ENCODE data around the gene CBX8.

CBX8 gene

GRCh38 chr17:79842656-79843473 lies 46.0 kb upstream of the CBX8 start:
- TF ChIP-seq, protein P1, sequence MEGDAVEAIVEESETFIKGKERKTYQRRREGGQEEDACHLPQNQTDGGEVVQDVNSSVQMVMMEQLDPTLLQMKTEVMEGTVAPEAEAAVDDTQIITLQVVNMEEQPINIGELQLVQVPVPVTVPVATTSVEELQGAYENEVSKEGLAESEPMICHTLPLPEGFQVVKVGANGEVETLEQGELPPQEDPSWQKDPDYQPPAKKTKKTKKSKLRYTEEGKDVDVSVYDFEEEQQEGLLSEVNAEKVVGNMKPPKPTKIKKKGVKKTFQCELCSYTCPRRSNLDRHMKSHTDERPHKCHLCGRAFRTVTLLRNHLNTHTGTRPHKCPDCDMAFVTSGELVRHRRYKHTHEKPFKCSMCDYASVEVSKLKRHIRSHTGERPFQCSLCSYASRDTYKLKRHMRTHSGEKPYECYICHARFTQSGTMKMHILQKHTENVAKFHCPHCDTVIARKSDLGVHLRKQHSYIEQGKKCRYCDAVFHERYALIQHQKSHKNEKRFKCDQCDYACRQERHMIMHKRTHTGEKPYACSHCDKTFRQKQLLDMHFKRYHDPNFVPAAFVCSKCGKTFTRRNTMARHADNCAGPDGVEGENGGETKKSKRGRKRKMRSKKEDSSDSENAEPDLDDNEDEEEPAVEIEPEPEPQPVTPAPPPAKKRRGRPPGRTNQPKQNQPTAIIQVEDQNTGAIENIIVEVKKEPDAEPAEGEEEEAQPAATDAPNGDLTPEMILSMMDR (IDR thresholded peaks at IDR 0.05; ENCODE audit: control extremely low read depth, extremely low read depth, low read depth, missing control alignments): no peak
- DNase-seq (ENCODE audit: extremely low spot score): no peak
- POLR2A ChIA-PET: no interaction called here
- CTCF ChIA-PET: interaction anchor here (0.8 to 4.9 kb wide), 4 partner anchors 25 to 54 kb away, joined by 3 to 28 read pairs (median 12); no protein-coding TSS in a partner anchor

- ChIA-PET POLR2A (no interaction called here), CTCF (interaction anchor here (1.0 to 4.9 kb wide), 7 partner anchors 24 to 129 kb away, joined by 3 to 28 read pairs (median 4); no protein-coding TSS in a partner anchor)
- TF ChIP-seq, protein P1 (IDR thresholded peaks at IDR 0.05; ENCODE audit: control extremely low read depth, extremely low read depth, low read depth, missing control alignments): no peak
- DNase-seq (ENCODE audit: extremely low spot score): no peak
Observed at GRCh38 chr17:79842136-79842655, 45.3 kb upstream of the CBX8 start.

DNA sequence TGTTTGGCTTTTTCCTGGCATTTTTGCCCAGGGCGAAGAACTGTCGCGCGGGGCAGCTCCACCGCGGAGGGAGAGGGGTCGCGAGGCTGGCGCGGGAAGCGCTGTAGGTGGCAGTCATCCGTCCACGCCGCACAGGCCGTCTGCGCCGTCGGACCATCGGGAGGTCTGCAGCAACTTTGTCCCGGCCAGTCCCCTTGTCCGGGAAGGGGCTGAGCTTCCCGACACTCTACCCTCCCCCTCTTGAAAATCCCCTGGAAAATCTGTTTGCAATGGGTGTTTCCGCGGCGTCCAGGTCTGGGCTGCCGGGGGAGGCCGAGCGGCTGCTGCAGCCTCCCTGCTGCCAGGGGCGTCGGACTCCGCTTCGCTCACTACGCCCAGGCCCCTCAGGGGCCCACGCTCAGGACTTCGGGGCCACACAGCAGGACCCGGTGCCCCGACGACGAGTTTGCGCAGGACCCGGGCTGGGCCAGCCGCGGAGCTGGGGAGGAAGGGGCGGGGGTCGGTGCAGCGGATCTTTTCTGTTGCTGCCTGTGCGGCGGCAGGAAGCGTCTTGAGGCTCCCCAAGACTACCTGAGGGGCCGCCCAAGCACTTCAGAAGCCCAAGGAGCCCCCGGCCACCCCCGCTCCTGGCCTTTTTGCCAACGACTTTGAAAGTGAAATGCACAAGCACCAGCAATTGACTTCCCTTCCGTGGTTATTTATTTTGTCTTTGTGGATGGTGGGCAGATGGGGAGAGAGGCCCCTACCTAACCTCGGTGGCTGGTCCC lies 44.7 kb upstream of the CBX8 start:
- ChIA-PET CTCF (interaction anchor here (1.0 to 4.9 kb wide), 15 partner anchors 13 to 130 kb away, joined by 3 to 28 read pairs (median 4); no protein-coding TSS in a partner anchor), POLR2A (interaction anchor here (0.8 kb wide), 1 partner anchor 16 kb away, joined by 3 read pairs; no protein-coding TSS in a partner anchor)
- TF ChIP-seq, protein P1 (IDR thresholded peaks at IDR 0.05; ENCODE audit: control extremely low read depth, extremely low read depth, low read depth, missing control alignments): no peak
- no peak for DNase-seq (ENCODE audit: extremely low spot score)

- CTCF ChIA-PET: interaction anchor here (1.0 to 4.9 kb wide), 17 partner anchors 11 to 449 kb away, joined by 3 to 28 read pairs (median 4); no protein-coding TSS in a partner anchor
- POLR2A ChIA-PET: interaction anchor here (0.6 kb wide), 1 partner anchor 29 kb away, joined by 3 read pairs; no protein-coding TSS in a partner anchor
- TF ChIP-seq, protein P1 (IDR thresholded peaks at IDR 0.05; ENCODE audit: control extremely low read depth, extremely low read depth, low read depth, missing control alignments): no peak
- no peak for DNase-seq (ENCODE audit: extremely low spot score)
Observed at GRCh38 chr17:79840989-79841286, 44.1 kb upstream of the CBX8 start.

DNA sequence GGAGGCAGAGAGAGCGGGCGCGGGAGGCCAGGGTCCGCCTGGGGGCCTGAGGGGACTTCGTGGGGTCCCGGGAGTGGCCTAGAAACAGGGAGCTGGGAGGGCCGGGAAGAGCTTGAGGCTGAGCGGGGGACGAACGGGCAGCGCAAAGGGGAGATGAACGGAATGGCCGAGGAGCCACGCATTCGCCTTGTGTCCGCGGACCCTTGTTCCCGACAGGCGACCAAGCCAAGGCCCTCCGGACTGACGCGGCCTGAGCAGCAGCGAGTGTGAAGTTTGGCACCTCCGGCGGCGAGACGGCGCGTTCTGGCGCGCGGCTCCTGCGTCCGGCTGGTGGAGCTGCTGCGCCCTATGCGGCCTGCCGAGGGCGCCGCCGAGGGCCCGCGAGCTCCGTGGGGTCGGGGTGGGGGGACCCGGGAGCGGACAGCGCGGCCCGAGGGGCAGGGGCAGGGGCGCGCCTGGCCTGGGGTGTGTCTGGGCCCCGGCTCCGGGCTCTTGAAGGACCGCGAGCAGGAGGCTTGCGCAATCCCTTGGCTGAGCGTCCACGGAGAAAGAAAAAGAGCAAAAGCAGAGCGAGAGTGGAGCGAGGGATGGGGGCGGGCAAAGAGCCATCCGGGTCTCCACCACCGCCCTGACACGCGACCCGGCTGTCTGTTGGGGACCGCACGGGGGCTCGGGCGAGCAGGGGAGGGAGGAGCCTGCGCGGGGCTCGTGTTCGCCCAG lies 43.6 kb upstream of the CBX8 start:
- DNase-seq (ENCODE audit: extremely low spot score): no peak
- TF ChIP-seq, protein P1 (IDR thresholded peaks at IDR 0.05; ENCODE audit: control extremely low read depth, extremely low read depth, low read depth, missing control alignments): no peak
- ChIA-PET CTCF (interaction anchor here (1.0 to 4.9 kb wide), 27 partner anchors 10 to 449 kb away, joined by 3 to 28 read pairs (median 4); no protein-coding TSS in a partner anchor), POLR2A (interaction anchor here (0.6 kb wide), 2 partner anchors 29 to 30 kb away, joined by 3 read pairs; no protein-coding TSS in a partner anchor)

Data from GM10248 (cell line).